Stimulated activated memory B cell treated with anti-CD40 and anti-IgM and Interleukin-4, amounts not matched to agents 10 μg/mL and 1 μg/mL and 100 μg/mL, for 72 hours (primary cell): ENCODE measurements around the gene COL6A1.

Source experiments
- ATAC-seq: fragments of 150-1000 bp; cut with Tn5 transposase; 2 replicates; pipeline ENCODE4 v1.10.0; 2021
- H3K27ac Mint-ChIP-seq: one replicate; pipeline ENCODE4 v1.8.0; 2022; ENCODE audit warnings: mild to moderate bottlenecking, mixed read lengths
- H3K27me3 Mint-ChIP-seq: one replicate; pipeline ENCODE4 v1.8.0; 2022; ENCODE audit warnings: mixed read lengths
- H3K36me3 Mint-ChIP-seq: one replicate; pipeline ENCODE4 v1.8.0; 2022; ENCODE audit warnings: mixed read lengths
- H3K4me1 Mint-ChIP-seq: one replicate; pipeline ENCODE4 v1.8.0; 2022; ENCODE audit warnings: mixed read lengths
- H3K4me3 Mint-ChIP-seq: one replicate; pipeline ENCODE4 v1.8.0; 2022; ENCODE audit warnings: mild to moderate bottlenecking, moderate library complexity, mixed read lengths
- H3K9me3 Mint-ChIP-seq: one replicate; pipeline ENCODE4 v1.8.0; 2022; ENCODE audit warnings: mixed read lengths

The COL6A1 gene

DNA sequence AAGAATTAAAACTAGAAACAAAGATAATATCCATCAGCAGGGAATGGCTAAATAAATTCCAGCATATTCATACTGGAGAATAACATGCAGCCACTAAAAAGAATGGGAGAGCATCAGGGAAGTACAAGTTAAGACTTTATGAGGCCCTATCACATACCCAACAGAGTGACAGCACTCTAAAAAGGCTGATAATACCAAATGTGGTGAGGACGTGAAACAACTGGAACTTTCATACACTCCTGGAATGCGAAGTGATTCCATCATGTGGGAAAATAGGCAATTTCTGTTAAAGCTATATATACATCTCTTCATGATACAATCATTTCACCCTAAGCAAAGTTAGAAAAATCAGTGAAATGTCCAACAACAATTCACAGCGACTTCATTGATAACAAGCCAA is 42.6 kb downstream of the COL6A1 start:
- Mint-ChIP-seq H3K27ac (no peak overlapping the region), H3K4me3 (no peak overlapping the region), H3K9me3 (peaks cover 2% of the 10 kb centered on the region), H3K27me3 (peaks cover 41% of the 10 kb centered on the region), H3K4me1 (no peaks in the 10 kb centered on the region), H3K36me3 (no peaks in the 10 kb centered on the region)
- no peak for ATAC-seq

DNA sequence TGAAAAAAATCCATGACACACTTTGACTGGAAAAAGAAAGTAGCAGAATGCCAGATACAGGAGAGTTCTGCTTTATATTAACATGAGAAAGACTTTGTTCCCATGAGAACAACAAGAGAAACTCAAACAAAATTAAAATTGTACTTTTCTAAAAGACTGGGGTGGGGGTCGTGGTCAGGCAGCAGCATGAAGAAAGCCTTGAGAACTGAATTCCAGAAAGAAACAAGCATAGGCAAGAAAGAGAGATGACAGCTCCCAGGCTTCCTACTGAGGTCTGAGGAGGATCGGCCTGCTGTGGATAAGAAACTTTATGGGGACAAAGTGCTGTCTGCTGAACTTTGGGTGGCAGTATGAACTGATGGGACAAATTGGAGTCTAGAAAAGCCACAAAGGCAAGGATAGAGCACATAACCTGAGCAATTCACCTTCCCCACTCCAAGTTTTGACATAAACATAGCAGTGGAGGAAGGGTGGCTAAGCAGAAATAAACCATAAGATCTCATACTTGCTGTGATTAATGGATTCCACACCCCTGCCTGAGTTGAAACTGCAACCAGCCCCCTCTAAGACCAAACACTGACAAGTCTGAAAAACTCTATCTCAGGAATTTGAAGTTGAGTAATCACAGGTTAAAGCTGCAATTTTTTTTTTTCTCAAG is 43.7 kb downstream of the COL6A1 start:
- no peak overlapping the region for H3K27ac Mint-ChIP-seq
- H3K4me1 Mint-ChIP-seq, result no peaks in the 10 kb centered on the region
- H3K4me3 Mint-ChIP-seq, result no peak overlapping the region
- H3K36me3 Mint-ChIP-seq, result no peaks in the 10 kb centered on the region
- ATAC-seq, result no peak
- H3K27me3 Mint-ChIP-seq, result peaks cover 30% of the 10 kb centered on the region
- H3K9me3 Mint-ChIP-seq, result peaks cover 5% of the 10 kb centered on the region

DNA sequence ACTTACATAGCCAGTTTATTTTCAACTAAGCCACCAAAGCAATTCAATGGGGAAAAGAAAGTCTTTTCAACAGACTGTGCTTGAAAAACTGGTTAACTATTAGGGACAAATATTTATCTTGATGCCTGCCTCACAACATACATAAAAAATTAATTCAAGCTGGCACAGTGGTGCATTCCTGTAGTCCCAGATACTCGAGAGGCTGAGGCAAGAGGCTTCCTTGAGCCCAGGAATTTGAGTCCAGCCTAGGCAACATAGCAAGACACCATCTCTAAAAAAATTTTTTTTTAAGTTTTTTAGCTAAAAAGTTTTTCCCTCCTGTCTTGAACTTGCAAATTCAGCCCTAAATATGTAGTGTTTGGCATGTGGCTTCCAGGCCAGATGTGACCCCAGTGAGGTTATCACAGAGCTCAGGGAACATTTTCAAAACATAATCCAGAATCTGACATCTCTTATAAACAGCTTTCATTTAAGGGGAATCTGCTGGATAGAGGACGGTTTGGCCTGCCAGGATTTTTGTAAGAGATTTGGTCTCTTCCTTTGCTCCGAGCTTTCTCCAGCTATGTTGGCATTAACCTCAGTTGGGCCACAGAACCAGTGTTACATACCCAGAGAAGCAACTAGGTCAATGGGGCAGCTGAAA is 46.4 kb downstream of the COL6A1 start:
- no peaks in the 10 kb centered on the region for H3K4me1 Mint-ChIP-seq
- H3K4me3 Mint-ChIP-seq, result no peak overlapping the region
- H3K27ac Mint-ChIP-seq, result no peak overlapping the region
- peaks cover 5% of the 10 kb centered on the region for H3K9me3 Mint-ChIP-seq
- peaks cover 9% of the 10 kb centered on the region for H3K27me3 Mint-ChIP-seq
- H3K36me3 Mint-ChIP-seq, result no peaks in the 10 kb centered on the region
- no peak for ATAC-seq

DNA sequence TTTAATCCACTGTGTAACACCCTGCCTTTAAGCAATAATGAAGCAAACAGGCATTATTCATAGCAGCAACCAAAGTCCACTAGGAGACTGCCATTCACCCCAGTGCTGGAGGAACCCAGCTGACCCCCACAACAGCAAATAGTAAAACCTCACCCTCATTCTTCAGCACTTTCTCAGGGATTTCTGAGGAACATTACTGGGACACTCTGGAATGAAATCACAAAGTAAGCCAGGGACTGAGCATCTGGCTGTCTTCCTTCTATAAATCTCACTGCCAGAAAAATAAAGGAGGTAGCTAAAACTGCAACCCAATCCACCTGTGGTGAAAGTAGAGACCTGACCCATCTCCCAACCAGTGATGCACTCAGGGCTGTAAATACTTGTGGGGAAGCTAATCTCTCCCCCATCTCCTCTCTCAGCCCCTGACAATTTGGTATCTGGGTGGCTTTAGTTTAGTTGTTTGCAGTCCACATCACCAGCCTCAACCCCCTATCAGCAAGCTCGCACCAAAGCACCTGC is 47.1 kb downstream of the COL6A1 start:
- Mint-ChIP-seq H3K4me3 (no peak overlapping the region), H3K27ac (no peak overlapping the region), H3K36me3 (no peaks in the 10 kb centered on the region), H3K4me1 (no peaks in the 10 kb centered on the region), H3K9me3 (peaks cover 5% of the 10 kb centered on the region), H3K27me3 (peaks cover 2% of the 10 kb centered on the region)
- no peak for ATAC-seq

DNA sequence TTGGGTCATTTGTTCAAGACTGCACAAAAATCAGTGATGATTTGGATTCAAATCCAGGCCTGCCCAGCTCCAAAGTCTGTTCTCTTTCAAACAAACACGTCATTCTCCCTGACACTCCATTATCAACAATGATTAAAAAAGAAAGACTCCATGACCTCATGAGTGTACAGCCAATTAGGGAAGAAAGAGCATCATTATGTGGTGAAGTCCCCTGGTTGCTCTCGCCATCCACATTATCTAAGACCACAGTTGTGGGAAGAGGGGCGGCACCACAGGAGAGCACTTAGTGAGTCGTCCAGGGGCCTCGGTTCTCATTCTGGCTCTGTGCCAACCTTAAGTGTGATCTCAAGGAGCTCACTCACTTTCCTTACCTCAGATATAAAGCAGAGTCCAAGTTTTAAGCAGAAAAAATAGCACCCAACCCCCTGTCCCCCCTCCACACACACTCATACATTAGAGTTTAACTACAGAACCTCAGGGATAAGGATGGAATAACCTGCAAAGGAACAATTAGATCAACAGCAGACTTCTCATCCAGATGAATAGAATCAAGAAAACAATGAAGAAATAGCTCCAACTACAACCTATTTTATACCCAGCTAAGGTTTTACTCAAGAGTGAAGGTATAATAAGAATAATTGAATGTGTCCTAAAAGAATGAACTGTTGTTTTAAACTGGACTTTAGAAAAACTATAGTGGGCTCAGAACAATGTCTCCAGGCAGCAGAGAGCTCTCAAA is 47.8 kb downstream of the COL6A1 start:
- Mint-ChIP-seq H3K4me3 (no peak overlapping the region), H3K9me3 (peaks cover 5% of the 10 kb centered on the region), H3K36me3 (no peaks in the 10 kb centered on the region), H3K27ac (no peak overlapping the region), H3K27me3 (no peaks in the 10 kb centered on the region), H3K4me1 (no peaks in the 10 kb centered on the region)
- ATAC-seq, result no peak

DNA sequence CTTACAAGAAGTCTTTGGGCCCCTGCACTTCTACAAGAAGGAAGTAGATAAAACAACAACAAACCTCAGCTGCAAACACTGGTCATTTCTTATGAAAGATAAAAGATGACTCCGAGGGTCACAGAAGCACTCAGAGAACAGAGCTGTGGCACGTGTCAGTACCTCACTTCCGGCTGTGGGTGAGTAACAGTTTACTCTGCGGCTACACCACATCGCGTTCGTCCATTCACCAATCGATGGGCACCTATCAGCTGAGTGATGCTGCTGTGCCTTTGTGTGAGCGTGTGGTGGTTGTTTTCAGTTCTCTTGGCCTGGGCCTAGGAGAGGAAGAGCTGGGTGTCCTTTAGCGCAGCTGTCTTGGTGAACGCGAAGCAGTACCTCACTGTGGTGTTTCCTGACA is 49.9 kb downstream of the COL6A1 start:
- Mint-ChIP-seq H3K36me3 (no peaks in the 10 kb centered on the region), H3K4me1 (no peaks in the 10 kb centered on the region), H3K27me3 (no peaks in the 10 kb centered on the region), H3K27ac (no peak overlapping the region), H3K9me3 (peaks cover 5% of the 10 kb centered on the region), H3K4me3 (no peak overlapping the region)
- ATAC-seq, result no peak

DNA sequence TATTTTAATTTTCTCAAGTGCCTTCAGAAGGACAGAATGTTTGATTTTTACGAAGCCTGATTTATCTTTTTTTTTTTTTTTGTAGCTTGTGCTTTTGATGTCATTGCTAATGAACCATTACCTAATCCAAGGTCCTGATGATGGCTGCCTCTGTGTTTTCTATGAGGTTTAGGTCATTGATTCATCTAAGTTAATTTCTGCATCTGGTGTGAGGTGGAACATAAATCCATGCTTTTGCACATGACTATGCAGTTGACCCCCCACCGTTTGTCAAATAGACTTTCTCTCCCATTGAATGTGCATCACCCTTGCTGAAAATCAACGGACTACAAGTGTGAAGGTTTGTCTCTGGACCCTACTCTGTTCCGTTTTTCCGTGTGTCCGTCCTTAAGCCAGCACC is 50.5 kb downstream of the COL6A1 start:
- no peak overlapping the region for H3K4me3 Mint-ChIP-seq

DNA sequence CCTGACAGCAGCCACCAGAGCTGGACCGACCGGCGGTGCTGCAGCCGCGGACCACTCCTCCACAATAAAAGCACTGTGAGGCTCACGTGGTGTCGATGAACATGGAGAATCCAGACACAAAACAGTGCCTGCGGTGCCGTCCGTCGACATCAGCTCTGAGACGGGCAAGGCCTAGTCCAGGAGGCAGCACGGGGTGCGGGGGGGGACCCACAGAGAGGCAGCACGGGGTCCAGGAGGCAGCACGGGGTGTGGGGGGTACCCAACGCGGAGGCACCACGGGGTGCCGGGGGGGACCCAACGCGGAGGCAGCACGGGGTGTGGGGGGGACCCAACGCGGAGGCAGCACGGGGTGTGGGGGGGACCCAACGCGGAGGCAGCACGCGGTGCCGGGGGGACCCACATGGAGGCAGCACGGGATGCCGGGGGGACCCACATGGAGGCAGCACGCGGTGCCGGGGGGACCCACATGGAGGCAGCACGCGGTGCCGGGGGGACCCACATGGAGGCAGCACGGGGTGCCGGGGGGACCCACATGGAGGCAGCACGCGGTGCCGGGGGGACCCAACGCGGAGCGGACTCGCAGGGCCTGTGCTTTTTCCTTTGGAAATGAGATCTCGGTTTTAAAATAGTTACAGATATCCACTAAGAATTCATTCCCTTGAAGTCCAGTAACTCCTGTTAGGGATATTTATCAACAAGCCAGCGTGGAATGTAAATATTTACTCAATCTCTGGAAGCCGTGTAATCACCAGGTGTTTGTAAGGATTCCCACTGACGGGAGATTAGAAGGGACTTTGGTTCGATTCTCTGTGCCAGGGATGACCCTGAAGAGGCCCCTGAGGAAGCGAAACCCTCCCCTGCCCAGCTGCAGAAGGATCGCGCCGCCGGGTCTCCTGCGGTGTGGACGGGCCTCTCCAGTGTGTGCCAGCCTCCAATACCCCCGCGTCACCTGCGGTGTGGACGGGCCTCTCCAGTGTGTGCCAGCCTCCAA is 52.1 kb downstream of the COL6A1 start:
- Mint-ChIP-seq H3K9me3 (peaks cover 5% of the 10 kb centered on the region), H3K36me3 (no peaks in the 10 kb centered on the region), H3K4me3 (no peak overlapping the region), H3K4me1 (no peaks in the 10 kb centered on the region), H3K27ac (no peak overlapping the region), H3K27me3 (peaks cover 10% of the 10 kb centered on the region)
- peak; percentile 70 for ATAC-seq

More for the DNA sequence above, 50.5 kb downstream of the COL6A1 start:
- no peak for ATAC-seq
- H3K27ac Mint-ChIP-seq, result no peak overlapping the region
- H3K4me1 Mint-ChIP-seq, result no peaks in the 10 kb centered on the region
- H3K9me3 Mint-ChIP-seq, result peaks cover 5% of the 10 kb centered on the region
- H3K36me3 Mint-ChIP-seq, result no peaks in the 10 kb centered on the region
- H3K27me3 Mint-ChIP-seq, result no peaks in the 10 kb centered on the region

DNA sequence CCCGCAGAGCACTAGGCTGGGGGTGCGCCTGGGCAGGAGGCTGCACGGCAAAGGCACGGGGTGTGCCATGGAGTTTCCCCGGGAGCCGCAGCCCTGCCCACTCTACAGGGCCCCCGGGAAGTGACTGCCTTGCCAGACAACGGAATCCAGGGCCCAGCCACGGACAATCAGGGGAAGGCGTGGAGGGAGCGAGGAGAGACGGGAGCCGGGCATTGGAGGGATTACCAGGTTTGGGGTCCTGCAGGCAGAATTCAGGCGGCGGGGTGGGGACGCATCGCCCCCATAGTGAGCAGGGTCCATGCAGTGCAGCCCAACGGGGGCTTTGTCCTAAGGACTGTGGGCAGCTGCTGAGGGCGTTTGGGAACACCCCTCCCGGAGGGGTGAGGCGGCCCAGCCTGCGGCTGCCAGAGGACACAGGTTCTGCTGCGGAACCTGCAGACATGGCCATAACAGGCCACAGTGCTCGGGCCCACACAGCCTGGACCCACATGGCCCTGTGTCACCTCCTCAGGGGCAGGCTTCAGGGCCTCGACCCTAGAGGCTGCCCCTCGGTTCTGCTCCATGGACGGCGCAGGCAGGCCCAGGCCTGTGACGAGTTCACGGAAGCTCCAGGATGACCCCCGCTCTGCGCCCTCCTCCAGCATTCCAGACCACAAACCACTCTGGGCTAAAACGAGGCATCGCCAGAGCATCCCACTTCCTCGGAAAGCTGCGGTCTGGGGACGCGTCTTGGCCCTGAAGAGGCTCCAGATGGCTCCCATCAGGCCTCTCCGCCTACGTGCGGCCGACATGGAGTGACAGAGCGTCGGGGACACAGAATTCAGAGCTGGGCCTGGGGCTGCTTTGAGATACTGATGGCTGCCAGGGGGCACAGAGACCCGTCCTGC is 54.5 kb downstream of the COL6A1 start:
- Mint-ChIP-seq H3K9me3 (no peaks in the 10 kb centered on the region), H3K4me3 (no peak overlapping the region), H3K27ac (no peak overlapping the region), H3K36me3 (no peaks in the 10 kb centered on the region), H3K27me3 (peaks cover 23% of the 10 kb centered on the region), H3K4me1 (no peaks in the 10 kb centered on the region)
- ATAC-seq, result peak; percentile 25

DNA sequence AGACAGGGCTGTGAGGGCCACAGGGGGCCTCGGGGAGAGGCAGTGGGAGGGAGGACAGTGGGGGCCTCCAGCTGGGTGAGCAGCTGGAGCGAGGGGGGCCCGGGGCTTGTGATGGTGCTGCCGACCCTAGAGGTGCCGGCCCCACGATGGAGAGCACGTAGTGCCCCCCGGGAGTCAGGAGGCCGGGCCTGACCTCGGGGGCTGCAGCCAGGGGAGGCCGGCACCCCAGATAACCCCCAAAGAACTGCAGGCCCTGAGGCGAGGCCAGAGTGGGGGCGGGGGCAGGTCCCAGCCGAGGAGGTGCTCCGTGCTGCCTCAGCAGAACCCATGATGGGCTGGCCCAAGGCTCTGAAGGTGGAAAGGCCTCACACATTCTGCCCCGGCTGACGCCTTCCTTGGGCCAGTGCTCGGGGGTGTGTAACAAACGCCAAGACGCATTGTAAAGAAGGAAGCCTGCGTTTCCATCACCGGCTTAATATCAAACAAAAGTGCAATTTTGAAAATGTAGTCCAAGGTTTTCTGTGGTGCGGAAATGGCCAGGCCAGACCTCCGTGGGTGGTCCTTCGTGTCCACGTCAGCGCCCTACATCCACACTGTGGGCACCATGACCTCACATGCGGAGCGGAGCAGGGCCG is 55.2 kb downstream of the COL6A1 start:
- no peaks in the 10 kb centered on the region for H3K9me3 Mint-ChIP-seq
- no peak for ATAC-seq
- peaks cover 30% of the 10 kb centered on the region for H3K27me3 Mint-ChIP-seq
- no peaks in the 10 kb centered on the region for H3K4me1 Mint-ChIP-seq
- no peak overlapping the region for H3K4me3 Mint-ChIP-seq
- H3K27ac Mint-ChIP-seq, result no peak overlapping the region
- no peaks in the 10 kb centered on the region for H3K36me3 Mint-ChIP-seq

DNA sequence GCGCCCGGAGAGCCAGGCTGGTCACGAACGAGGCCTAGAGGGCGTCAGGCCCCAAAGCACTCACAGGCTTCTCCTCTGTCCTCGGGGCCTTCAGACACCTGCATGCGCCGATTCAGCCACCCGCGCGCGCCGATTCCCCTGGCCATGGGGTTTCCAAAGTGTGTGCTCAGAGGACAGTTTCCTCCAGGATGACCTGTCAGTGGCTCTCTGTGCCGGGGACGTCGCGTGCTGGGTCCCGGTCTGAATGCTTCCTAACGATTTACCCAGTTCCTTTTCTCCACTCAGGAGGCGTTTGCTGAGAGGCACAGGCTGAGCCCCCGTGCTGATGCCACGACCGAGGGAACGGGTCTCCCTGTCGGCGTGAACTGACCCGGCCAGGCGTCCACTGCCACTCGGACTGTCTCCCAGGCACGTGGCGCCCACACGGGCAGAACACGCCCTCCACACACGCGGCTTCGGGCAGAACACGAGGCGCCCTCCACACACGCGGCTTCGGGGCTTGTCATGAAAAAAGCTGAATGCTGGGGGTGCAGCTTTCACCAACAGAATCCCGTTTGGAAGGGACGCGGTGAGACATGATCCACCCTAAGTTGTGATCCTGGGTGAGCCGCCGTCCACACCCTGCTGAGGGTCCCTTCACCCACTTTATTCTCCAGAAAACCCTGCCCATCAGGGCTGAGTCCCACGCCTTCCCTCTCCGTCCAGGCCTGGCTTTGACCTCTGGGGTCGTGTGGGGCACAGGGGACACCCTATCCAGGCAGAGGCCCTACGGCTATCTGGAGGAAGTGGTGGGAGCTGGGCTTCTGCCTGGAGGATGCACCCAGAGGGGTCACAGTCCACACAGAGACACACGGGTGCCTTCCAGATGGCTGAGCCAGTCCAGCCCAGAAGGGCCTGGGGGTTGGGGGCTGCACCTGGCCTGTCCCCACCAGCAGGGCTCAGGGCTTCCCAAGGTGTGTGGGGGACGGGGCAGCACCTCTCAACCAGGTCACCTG is 56.1 kb downstream of the COL6A1 start:
- Mint-ChIP-seq H3K4me1 (no peaks in the 10 kb centered on the region), H3K36me3 (no peaks in the 10 kb centered on the region), H3K27me3 (peaks cover 35% of the 10 kb centered on the region), H3K9me3 (no peaks in the 10 kb centered on the region), H3K4me3 (no peak overlapping the region), H3K27ac (no peak overlapping the region)
- no peak for ATAC-seq

DNA sequence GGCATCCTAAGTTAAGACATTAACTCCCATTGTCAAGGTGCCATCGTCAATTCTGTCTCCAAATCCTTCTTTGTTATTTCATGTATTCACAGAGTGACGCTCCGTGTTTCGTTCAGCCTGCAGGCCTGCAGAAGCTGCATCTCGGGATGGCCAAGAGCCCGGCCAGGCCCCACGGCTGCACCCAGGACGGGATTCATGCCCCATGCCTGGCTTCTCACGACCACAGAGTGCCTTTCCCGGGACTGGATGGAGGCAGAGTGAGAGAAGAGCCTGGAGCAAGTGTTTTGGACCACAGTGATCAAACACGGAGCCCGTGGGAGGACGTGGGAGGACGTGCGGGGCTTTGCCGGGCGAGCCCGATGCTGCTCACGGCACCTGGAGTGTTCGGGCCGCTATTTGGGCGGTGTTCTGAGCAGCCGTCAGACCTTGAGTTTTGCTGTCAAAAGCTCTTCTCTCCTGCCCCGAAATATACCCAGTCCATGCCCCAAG is 56.8 kb downstream of the COL6A1 start:
- H3K27me3 Mint-ChIP-seq, result peaks cover 35% of the 10 kb centered on the region
- no peak overlapping the region for H3K4me3 Mint-ChIP-seq
- no peak overlapping the region for H3K27ac Mint-ChIP-seq
- H3K9me3 Mint-ChIP-seq, result no peaks in the 10 kb centered on the region
- H3K36me3 Mint-ChIP-seq, result no peaks in the 10 kb centered on the region
- no peaks in the 10 kb centered on the region for H3K4me1 Mint-ChIP-seq
- no peak for ATAC-seq
